RWPE1 (cell line): ENCODE data around the gene C2orf49.

ENCODE experiments used
- CTCF ChIA-PET: fragments of 350-600 bp; sonication (Branson Sonifier 250); formaldehyde crosslinking; extraction: SDS; loops from one replicate; lab custom pipeline; 2021; lab: Yijun Ruan, JAX
- POLR2A ChIA-PET: fragments of 400-600 bp; formaldehyde crosslinking; extraction: SDS; loops from one replicate; lab custom pipeline; 2020; ENCODE audit warnings: antibody characterized with exemption; ENCODE audit not compliant: low non-redundant PET; lab: Yijun Ruan, JAX
- DNase-seq: peaks from one replicate; pipeline ENCODE4 v3.0.0; 2012; ENCODE audit warnings: low spot score
- H3K27ac ChIP-seq: fragments of 450-650 bp; 2 replicates; pipeline ENCODE4 v1.5.1; 2017
- TF ChIP-seq, protein P1 (sequence below): fragments of 450-650 bp; conservative IDR thresholded peaks from 2 replicates; pipeline ENCODE4 v1.5.1; 2017; ENCODE audit warnings: low read depth, mild to moderate bottlenecking

C2orf49 gene

GRCh38 chr2:105337122-105338019, at the start of gene C2orf49:
TSS of gene C2orf49 (plus strand) at chr2:105337540. CDS start at chr2:105337588, 48 bp downstream.
- CTCF ChIA-PET = no interaction called here
- TF ChIP-seq, protein P1, sequence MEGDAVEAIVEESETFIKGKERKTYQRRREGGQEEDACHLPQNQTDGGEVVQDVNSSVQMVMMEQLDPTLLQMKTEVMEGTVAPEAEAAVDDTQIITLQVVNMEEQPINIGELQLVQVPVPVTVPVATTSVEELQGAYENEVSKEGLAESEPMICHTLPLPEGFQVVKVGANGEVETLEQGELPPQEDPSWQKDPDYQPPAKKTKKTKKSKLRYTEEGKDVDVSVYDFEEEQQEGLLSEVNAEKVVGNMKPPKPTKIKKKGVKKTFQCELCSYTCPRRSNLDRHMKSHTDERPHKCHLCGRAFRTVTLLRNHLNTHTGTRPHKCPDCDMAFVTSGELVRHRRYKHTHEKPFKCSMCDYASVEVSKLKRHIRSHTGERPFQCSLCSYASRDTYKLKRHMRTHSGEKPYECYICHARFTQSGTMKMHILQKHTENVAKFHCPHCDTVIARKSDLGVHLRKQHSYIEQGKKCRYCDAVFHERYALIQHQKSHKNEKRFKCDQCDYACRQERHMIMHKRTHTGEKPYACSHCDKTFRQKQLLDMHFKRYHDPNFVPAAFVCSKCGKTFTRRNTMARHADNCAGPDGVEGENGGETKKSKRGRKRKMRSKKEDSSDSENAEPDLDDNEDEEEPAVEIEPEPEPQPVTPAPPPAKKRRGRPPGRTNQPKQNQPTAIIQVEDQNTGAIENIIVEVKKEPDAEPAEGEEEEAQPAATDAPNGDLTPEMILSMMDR = no peak
- peak; percentile 77 for DNase-seq
- peak within 1 kb of the TSS; percentile 94 for H3K27ac ChIP-seq
- POLR2A ChIA-PET = no interaction called here

DNA sequence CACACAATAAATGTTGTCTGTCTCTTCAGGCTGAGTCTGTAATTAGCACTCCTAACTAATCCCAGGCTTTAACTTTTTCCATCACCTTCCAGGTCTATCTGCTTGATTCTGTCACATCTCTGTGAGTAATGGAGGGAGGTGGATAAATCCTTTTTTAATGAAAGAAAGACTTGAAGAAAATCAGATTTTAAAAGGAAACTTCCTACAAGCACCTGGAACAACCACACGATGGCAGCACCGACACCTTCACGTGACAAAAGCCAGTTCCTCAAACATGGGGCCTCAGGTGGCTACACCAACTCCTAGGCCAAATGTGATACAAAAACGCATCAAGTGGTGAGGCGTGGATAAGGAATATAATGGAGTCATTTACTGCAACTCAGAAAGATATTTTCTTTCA, 49.6 kb upstream of the C2orf49 start:
- CTCF ChIA-PET = interaction anchor here (0.6 to 0.9 kb wide), 6 partner anchors 8 to 885 kb away, joined by 3 to 7 read pairs (median 4); no protein-coding TSS in a partner anchor
- POLR2A ChIA-PET = no interaction called here
- peak; percentile 39 for DNase-seq
- no peak overlapping the region for H3K27ac ChIP-seq
- TF ChIP-seq, protein P1 = peak; percentile 23; the same call in 1 of the 2 replicates

DNA sequence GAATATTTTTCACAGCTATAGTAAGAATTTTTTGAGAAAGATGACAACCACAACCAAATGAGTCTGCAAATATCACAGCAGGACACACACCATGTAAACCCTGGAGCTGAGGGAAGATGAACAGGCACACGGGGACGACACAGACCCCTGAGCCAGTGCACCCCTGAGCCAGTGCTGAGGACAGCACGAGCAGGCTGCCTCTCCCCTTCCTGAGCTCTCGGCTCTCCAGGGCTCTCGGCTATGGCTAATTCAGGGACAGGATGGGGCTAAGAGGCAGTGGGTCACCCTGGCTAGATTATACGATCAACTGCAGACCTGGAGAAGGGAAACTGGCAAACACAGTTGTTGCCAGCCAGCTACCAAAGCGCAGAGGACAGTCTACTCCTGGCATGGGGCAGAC, 49.2 kb upstream of the C2orf49 start:
- ChIA-PET CTCF (interaction anchor here (0.6 to 0.9 kb wide), 6 partner anchors 9 to 884 kb away, joined by 3 to 7 read pairs (median 4); no protein-coding TSS in a partner anchor), POLR2A (no interaction called here)
- no peak overlapping the region for H3K27ac ChIP-seq
- TF ChIP-seq, protein P1 = no peak; the same call in 1 of the 2 replicates
- DNase-seq = no peak

GRCh38 chr2:105290981-105291660, 46.2 kb upstream of the C2orf49 start:
- no peak overlapping the region for H3K27ac ChIP-seq
- TF ChIP-seq, protein P1 = no peak
- peak; percentile 20 for DNase-seq
- CTCF ChIA-PET = no interaction called here
- POLR2A ChIA-PET = no interaction called here

DNA sequence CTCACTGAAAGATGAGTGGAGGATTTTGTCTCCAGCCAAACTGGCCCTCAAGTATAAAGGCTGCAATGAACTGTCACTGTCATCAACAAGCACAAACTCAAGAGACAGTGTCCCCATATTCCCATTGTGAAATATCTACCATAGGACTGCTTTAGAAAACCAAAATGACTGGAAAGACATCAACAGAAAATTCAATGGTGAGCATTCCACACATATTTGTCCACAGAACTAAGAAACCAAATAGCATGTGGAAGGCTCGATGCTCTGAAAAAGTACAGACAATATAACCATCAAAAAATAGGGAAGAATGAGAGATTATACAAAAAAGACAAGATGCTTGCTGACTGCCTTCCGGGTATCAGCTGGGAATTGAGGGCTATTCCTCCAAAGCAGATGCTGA, 45.4 kb upstream of the C2orf49 start:
- TF ChIP-seq, protein P1 = no peak
- H3K27ac ChIP-seq = no peak overlapping the region
- no peak for DNase-seq
- ChIA-PET CTCF (interaction anchor here (0.6 kb wide), 1 partner anchor 1332 kb away, joined by 4 read pairs; no protein-coding TSS in a partner anchor), POLR2A (no interaction called here)

DNA sequence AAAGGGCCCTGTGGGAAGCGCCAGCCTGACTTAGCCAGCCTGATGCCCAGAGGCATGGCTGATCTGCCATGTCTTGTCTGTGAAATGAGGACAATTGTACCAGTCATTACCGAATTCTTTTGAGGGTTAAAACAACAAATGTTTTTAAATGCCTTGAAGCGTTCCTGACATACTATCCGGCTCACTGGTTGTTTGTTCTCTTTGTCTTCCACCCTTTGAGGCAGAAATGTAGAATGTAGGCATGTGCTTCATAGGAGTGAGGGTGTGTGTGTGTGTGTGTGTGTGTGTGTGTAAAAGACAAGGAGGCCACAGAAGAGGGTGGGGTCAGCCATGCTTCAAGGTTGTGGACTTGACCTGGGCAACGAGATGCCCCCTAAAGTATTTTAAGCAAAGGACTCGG, 43.3 kb upstream of the C2orf49 start:
- no peak overlapping the region for H3K27ac ChIP-seq
- TF ChIP-seq, protein P1 = no peak
- DNase-seq = no peak
- CTCF ChIA-PET = no interaction called here
- POLR2A ChIA-PET = no interaction called here
